ENCODE results near the gene ARHGAP6. TPM values are rescaled to one million over a fixed set of nuclear protein-coding genes. Genes with fewer than 3 reads are reported as not detected.

Gene ARHGAP6
- total RNA-seq, 6 experiments from 2014 or later: 0.51 to 1.0 (median 0.69) TPM

- no peak for DNase-seq
- Mint-ChIP-seq H3K9me3 (no peaks in the 10 kb centered on the region), H3K27ac (no peak overlapping the region), H3K4me3 (no peak overlapping the region), H3K4me1 (ENCODE audit: low read depth) (peaks cover 18% of the 10 kb centered on the region), H3K36me3 (ENCODE audit: low read depth) (no peaks in the 10 kb centered on the region), H3K27me3 (ENCODE audit: insufficient read depth) (no peaks in the 10 kb centered on the region; the same call in 1 of the 2 replicates)
- TF ChIP-seq CTCF (IDR thresholded peaks at IDR 0.05): no peak
Observed at GRCh38 chrX:11450354-11450753, 215.4 kb downstream of the ARHGAP6 start.

- DNase-seq: no peak
- no peaks in the 10 kb centered on the region for H3K9me3 Mint-ChIP-seq
- no peak for TF ChIP-seq CTCF (IDR thresholded peaks at IDR 0.05)
- no peaks in the 10 kb centered on the region; the same call in 1 of the 2 replicates for H3K27me3 Mint-ChIP-seq (ENCODE audit: insufficient read depth)
- no peaks in the 10 kb centered on the region for H3K36me3 Mint-ChIP-seq (ENCODE audit: low read depth)
- peaks cover 18% of the 10 kb centered on the region for H3K4me1 Mint-ChIP-seq (ENCODE audit: low read depth)
- H3K4me3 Mint-ChIP-seq: no peak overlapping the region
- no peak overlapping the region for H3K27ac Mint-ChIP-seq
Observed at GRCh38 chrX:11449613-11450012, 216.1 kb downstream of the ARHGAP6 start.

- peaks cover 18% of the 10 kb centered on the region for H3K4me1 Mint-ChIP-seq (ENCODE audit: low read depth)
- no peak overlapping the region for H3K4me3 Mint-ChIP-seq
- H3K27me3 Mint-ChIP-seq (ENCODE audit: insufficient read depth): no peaks in the 10 kb centered on the region; the same call in 1 of the 2 replicates
- H3K9me3 Mint-ChIP-seq: no peaks in the 10 kb centered on the region
- no peaks in the 10 kb centered on the region for H3K36me3 Mint-ChIP-seq (ENCODE audit: low read depth)
- no peak for TF ChIP-seq CTCF (IDR thresholded peaks at IDR 0.05)
- no peak for DNase-seq
- H3K27ac Mint-ChIP-seq: no peak overlapping the region
Observed at GRCh38 chrX:11447418-11447817, 218.3 kb downstream of the ARHGAP6 start.

- H3K27ac Mint-ChIP-seq: no peak overlapping the region
- H3K4me1 Mint-ChIP-seq (ENCODE audit: low read depth): peaks cover 18% of the 10 kb centered on the region
- no peaks in the 10 kb centered on the region for H3K9me3 Mint-ChIP-seq
- H3K27me3 Mint-ChIP-seq (ENCODE audit: insufficient read depth): no peaks in the 10 kb centered on the region; the same call in 1 of the 2 replicates
- TF ChIP-seq CTCF (IDR thresholded peaks at IDR 0.05): no peak
- H3K36me3 Mint-ChIP-seq (ENCODE audit: low read depth): no peaks in the 10 kb centered on the region
- no peak overlapping the region for H3K4me3 Mint-ChIP-seq
- DNase-seq: no peak
Observed at GRCh38 chrX:11446949-11447348, 218.8 kb downstream of the ARHGAP6 start.

GRCh38 chrX:11446336-11446735 is 219.4 kb downstream of the ARHGAP6 start:
- no peak for TF ChIP-seq CTCF (IDR thresholded peaks at IDR 0.05)
- no peaks in the 10 kb centered on the region; the same call in 1 of the 2 replicates for H3K27me3 Mint-ChIP-seq (ENCODE audit: insufficient read depth)
- H3K4me1 Mint-ChIP-seq (ENCODE audit: low read depth): peaks cover 18% of the 10 kb centered on the region
- DNase-seq: peak; percentile 61
- no peak overlapping the region for H3K4me3 Mint-ChIP-seq
- no peaks in the 10 kb centered on the region for H3K9me3 Mint-ChIP-seq
- H3K27ac Mint-ChIP-seq: peak overlapping the region; percentile 51; the same call in 1 of the 2 replicates
- H3K36me3 Mint-ChIP-seq (ENCODE audit: low read depth): no peaks in the 10 kb centered on the region

GRCh38 chrX:11445540-11445939 is 220.2 kb downstream of the ARHGAP6 start:
- Mint-ChIP-seq H3K36me3 (ENCODE audit: low read depth) (no peaks in the 10 kb centered on the region), H3K27me3 (ENCODE audit: insufficient read depth) (no peaks in the 10 kb centered on the region; the same call in 1 of the 2 replicates), H3K4me1 (ENCODE audit: low read depth) (peaks cover 18% of the 10 kb centered on the region), H3K4me3 (no peak overlapping the region), H3K9me3 (no peaks in the 10 kb centered on the region), H3K27ac (no peak overlapping the region)
- DNase-seq: no peak
- no peak for TF ChIP-seq CTCF (IDR thresholded peaks at IDR 0.05)

Measured in HFFc6 (cell line).